ENCODE results near the gene TIMP1. TPM values are rescaled to one million over a fixed set of nuclear protein-coding genes. Genes with fewer than 3 reads are reported as not detected.

TIMP1 gene
- total RNA-seq, 2 donors from 2014 or later, result 218 to 823 TPM

DNA sequence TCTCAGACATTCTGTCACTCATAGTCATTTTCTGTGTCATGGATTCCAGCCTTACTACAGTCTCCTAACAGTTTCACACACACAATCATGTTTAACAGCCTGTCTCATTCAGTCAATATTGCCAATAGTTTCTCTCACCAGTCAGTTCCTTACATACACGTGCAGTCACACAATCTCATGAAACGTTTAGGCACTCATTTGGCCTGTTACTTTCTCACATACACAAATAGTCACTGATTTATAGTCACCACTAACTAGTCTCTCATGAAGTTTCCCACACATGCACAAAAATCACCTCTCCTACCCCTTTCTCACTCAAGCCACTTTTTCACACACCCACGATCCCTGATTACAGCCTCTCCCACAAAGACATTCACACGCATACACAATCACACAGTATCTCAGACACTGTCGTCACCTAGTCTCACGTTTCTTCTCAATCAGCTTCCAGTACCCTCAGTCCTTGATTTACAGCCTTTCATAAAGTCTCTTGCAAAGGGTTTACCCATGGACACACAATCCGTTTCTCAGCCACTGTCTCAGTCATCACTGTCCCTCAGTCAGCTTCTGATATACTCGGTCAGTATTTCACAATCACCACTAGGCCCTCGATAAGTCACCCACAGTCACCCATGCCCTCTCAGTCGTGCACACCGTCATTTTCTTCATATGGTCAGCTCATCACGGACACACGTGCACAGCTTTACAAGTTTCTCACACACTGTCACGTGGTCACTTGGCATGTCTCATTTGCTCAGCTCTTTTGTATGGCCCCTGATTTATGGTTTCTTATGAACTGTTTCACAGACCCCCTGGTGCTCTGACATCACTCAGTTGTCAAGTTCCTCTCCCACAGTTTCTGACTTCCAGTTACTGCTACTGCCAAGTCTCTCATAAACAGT, 51.7 kb downstream of the TIMP1 start:
- Histone ChIP-seq H3K27me3 (no peaks in the 10 kb centered on the region), H3K4me1 (no peaks in the 10 kb centered on the region), H3K27ac (no peak overlapping the region), H3K4me3 (no peak overlapping the region), H3K9me3 (no peaks in the 10 kb centered on the region), H3K36me3 (peaks cover 20% of the 10 kb centered on the region)
- TF ChIP-seq, protein P1, sequence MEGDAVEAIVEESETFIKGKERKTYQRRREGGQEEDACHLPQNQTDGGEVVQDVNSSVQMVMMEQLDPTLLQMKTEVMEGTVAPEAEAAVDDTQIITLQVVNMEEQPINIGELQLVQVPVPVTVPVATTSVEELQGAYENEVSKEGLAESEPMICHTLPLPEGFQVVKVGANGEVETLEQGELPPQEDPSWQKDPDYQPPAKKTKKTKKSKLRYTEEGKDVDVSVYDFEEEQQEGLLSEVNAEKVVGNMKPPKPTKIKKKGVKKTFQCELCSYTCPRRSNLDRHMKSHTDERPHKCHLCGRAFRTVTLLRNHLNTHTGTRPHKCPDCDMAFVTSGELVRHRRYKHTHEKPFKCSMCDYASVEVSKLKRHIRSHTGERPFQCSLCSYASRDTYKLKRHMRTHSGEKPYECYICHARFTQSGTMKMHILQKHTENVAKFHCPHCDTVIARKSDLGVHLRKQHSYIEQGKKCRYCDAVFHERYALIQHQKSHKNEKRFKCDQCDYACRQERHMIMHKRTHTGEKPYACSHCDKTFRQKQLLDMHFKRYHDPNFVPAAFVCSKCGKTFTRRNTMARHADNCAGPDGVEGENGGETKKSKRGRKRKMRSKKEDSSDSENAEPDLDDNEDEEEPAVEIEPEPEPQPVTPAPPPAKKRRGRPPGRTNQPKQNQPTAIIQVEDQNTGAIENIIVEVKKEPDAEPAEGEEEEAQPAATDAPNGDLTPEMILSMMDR (IDR thresholded peaks at IDR 0.05), result no peak
- no peak for DNase-seq (ENCODE audit: low spot score)

DNA sequence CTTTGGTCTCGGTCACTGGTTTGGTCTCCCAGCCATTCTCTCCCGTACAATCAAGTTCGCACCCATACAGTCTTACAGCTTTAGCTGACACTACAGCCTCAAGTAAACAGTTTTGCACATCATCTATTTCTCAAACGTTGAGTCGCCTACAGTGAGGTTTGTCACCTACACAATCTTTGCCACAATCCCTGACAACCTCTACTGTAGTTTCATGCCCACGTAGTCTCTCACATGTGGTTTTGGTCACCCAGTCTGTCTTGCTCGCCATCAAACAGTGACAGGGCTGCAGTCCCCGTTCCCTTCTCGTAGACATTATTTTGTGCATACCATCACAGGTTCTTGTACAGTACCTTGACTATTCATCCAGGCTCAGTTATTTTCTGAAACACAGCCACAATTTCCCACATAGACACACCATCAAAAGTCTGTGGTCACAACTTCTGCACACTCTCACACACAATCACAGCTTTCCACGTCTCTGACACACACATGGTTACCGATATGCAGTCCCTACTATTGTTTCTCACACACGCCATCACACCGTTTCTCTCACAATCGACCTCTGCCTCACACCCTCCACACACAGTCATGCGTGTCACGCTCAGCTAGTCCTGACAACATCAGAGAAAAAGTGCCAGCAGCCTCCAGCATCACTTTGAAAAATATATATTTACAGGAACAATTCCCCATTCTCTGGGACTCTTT, 52.8 kb downstream of the TIMP1 start:
- no peak overlapping the region for H3K4me3 ChIP-seq
- peaks cover 0 to 5% of the 10 kb centered on the region in 2 donors for H3K9me3 ChIP-seq
- H3K27ac ChIP-seq, result no peak overlapping the region
- H3K36me3 ChIP-seq, result peaks cover 21% of the 10 kb centered on the region
- H3K27me3 ChIP-seq, result no peaks in the 10 kb centered on the region
- TF ChIP-seq, protein P1 (IDR thresholded peaks at IDR 0.05), result no peak
- H3K4me1 ChIP-seq, result no peaks in the 10 kb centered on the region
- DNase-seq (ENCODE audit: low spot score), result no peak

Small RNA genes lying within 50 kb of the gene (microRNA-seq; reads per million reads assigned to microRNA genes)
- gene MIR4769 (ENCODE audit: borderline number of aligned reads in 2 of 2, borderline replicate concordance in 1 of 2), result 0.71 to 1.4 reads per million in 2 donors

Other genes starting within 250 kb of the TIMP1 start
- gene ZNF157, start 211.9 kb upstream of the TIMP1 start, total RNA-seq, result under 1 TPM in 1 of 2 donors, not detected in 1; 0.19 TPM
- 10 to 100 TPM; 10.5 to 12.1 TPM for gene ZNF41, start 99.2 kb upstream of the TIMP1 start, total RNA-seq
- 10 to 100 TPM; 41.7 to 53.9 TPM for gene ARAF, start 21.2 kb upstream of the TIMP1 start, total RNA-seq
- 1 to 10 TPM; 6.4 to 7.0 TPM for gene SYN1, start 37.4 kb downstream of the TIMP1 start, total RNA-seq
- 1 to 10 TPM; 2.2 to 6.3 TPM for gene CFP, start 47.5 kb downstream of the TIMP1 start, total RNA-seq
- 10 to 100 TPM; 21.9 to 28.9 TPM for gene ELK1, start 68.1 kb downstream of the TIMP1 start, total RNA-seq
- gene UXT, start 76.7 kb downstream of the TIMP1 start, total RNA-seq, result 100 to 1,000 TPM; 108 to 158 TPM

Measured in right atrium auricular region (tissue), 2 donors.